ENCODE results near the gene PBXIP1. TPM values are rescaled to one million over a fixed set of nuclear protein-coding genes. Genes with fewer than 3 reads are reported as not detected.

PBXIP1 gene
- total and polyA plus RNA-seq, 2 of the 13 experiments (the other 11 are each of a cell fraction or from before 2014, with no cell fraction given) = 16.3 to 31.9 TPM

- TF ChIP-seq, protein P1, sequence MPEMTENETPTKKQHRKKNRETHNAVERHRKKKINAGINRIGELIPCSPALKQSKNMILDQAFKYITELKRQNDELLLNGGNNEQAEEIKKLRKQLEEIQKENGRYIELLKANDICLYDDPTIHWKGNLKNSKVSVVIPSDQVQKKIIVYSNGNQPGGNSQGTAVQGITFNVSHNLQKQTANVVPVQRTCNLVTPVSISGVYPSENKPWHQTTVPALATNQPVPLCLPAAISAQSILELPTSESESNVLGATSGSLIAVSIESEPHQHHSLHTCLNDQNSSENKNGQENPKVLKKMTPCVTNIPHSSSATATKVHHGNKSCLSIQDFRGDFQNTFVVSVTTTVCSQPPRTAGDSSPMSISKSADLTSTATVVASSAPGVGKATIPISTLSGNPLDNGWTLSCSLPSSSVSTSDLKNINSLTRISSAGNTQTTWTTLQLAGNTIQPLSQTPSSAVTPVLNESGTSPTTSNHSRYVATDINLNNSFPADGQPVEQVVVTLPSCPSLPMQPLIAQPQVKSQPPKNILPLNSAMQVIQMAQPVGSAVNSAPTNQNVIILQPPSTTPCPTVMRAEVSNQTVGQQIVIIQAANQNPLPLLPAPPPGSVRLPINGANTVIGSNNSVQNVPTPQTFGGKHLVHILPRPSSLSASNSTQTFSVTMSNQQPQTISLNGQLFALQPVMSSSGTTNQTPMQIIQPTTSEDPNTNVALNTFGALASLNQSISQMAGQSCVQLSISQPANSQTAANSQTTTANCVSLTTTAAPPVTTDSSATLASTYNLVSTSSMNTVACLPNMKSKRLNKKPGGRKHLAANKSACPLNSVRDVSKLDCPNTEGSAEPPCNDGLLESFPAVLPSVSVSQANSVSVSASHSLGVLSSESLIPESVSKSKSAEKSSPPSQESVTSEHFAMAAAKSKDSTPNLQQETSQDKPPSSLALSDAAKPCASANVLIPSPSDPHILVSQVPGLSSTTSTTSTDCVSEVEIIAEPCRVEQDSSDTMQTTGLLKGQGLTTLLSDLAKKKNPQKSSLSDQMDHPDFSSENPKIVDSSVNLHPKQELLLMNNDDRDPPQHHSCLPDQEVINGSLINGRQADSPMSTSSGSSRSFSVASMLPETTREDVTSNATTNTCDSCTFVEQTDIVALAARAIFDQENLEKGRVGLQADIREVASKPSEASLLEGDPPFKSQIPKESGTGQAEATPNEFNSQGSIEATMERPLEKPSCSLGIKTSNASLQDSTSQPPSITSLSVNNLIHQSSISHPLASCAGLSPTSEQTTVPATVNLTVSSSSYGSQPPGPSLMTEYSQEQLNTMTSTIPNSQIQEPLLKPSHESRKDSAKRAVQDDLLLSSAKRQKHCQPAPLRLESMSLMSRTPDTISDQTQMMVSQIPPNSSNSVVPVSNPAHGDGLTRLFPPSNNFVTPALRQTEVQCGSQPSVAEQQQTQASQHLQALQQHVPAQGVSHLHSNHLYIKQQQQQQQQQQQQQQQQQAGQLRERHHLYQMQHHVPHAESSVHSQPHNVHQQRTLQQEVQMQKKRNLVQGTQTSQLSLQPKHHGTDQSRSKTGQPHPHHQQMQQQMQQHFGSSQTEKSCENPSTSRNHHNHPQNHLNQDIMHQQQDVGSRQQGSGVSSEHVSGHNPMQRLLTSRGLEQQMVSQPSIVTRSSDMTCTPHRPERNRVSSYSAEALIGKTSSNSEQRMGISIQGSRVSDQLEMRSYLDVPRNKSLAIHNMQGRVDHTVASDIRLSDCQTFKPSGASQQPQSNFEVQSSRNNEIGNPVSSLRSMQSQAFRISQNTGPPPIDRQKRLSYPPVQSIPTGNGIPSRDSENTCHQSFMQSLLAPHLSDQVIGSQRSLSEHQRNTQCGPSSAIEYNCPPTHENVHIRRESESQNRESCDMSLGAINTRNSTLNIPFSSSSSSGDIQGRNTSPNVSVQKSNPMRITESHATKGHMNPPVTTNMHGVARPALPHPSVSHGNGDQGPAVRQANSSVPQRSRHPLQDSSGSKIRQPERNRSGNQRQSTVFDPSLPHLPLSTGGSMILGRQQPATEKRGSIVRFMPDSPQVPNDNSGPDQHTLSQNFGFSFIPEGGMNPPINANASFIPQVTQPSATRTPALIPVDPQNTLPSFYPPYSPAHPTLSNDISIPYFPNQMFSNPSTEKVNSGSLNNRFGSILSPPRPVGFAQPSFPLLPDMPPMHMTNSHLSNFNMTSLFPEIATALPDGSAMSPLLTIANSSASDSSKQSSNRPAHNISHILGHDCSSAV (CRISPR knock-in tag; IDR thresholded peaks at IDR 0.05; ENCODE audit: borderline replicate concordance) = no peak
- 0 out of 2 replicates have a peak, but pooled peaks have one; percentile 57 for TF ChIP-seq CBFB (CRISPR knock-in tag; IDR thresholded peaks at IDR 0.05)
- no peak for TF ChIP-seq RFXAP (CRISPR knock-in tag; IDR thresholded peaks at IDR 0.05; ENCODE audit: borderline replicate concordance)
- TF ChIP-seq, protein P2, sequence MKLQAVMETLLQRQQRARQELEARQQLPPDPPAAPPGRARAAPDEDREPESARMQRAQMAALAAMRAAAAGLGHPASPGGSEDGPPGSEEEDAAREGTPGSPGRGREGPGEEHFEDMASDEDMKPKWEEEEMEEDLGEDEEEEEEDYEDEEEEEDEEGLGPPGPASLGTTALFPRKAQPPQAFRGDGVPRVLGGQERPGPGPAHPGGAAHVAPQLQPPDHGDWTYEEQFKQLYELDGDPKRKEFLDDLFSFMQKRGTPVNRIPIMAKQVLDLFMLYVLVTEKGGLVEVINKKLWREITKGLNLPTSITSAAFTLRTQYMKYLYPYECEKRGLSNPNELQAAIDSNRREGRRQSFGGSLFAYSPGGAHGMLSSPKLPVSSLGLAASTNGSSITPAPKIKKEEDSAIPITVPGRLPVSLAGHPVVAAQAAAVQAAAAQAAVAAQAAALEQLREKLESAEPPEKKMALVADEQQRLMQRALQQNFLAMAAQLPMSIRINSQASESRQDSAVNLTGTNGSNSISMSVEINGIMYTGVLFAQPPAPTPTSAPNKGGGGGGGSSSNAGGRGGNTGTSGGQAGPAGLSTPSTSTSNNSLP (IDR thresholded peaks at IDR 0.05; ENCODE audit: low read depth, low read length) = no peak
- TF ChIP-seq KDM5B (CRISPR knock-in tag; IDR thresholded peaks at IDR 0.05; ENCODE audit: borderline replicate concordance) = peak; percentile 84; the same call in 1 of the 2 replicates
- peak; percentile 82; the same call in 1 of the 2 replicates for TF ChIP-seq CENPT (CRISPR knock-in tag; IDR thresholded peaks at IDR 0.05; ENCODE audit: low read depth)
- TF ChIP-seq FOXC1 (CRISPR knock-in tag; IDR thresholded peaks at IDR 0.05; ENCODE audit: borderline replicate concordance) = no peak
- peak; percentile 94 for TF ChIP-seq ZNF276 (CRISPR knock-in tag; IDR thresholded peaks at IDR 0.05; ENCODE audit: low read depth)
- no peak for TF ChIP-seq SOX13 (IDR thresholded peaks at IDR 0.05)
- TF ChIP-seq SOX13 (CRISPR knock-in tag; conservative IDR thresholded peaks at IDR 0.05 in 1 of 2, IDR thresholded peaks at IDR 0.05 in 1 of 2) = no peak
- TF ChIP-seq ZNF792 (CRISPR knock-in tag; IDR thresholded peaks at IDR 0.05) = no peak
- no peak; the same call in 1 of the 2 replicates for TF ChIP-seq ZNF770 (CRISPR knock-in tag; IDR thresholded peaks at IDR 0.05)
Measured at GRCh38 chr1:154974102-154974807, 18.4 kb upstream of the PBXIP1 start, which contains the start of gene CKS1B (continued).
